ENCODE results near the gene DLGAP1.

GRCh38 chr18:3468066-3468705 lies 986.9 kb downstream of the DLGAP1 start:
- TF ChIP-seq CTCF (IDR thresholded peaks at IDR 0.05; ENCODE audit: poor library complexity, severe bottlenecking) (no peak), EP300 (conservative IDR thresholded peaks at IDR 0.05; ENCODE audit: poor library complexity, severe bottlenecking) (no peak), POLR2AphosphoS5 (IDR thresholded peaks at IDR 0.05) (no peak), TAF1 (IDR thresholded peaks at IDR 0.05; ENCODE audit: low read depth) (no peak), EZH2 (IDR thresholded peaks at IDR 0.05; ENCODE audit: borderline replicate concordance, insufficient read depth, low read length, poor library complexity, severe bottlenecking) (no peak), RAD21 (conservative IDR thresholded peaks at IDR 0.05) (no peak), REST (IDR thresholded peaks at IDR 0.05; ENCODE audit: borderline replicate concordance) (no peak)

All from neural cell (in vitro differentiated cells).